Suprapubic skin (tissue), 4 donors: Measurements from ENCODE around the gene BACE1. TPM values are rescaled to one million over a fixed set of nuclear protein-coding genes. Genes with fewer than 3 reads are reported as not detected.

Source experiments
- DNase-seq, 2 donors: peaks; one replicate each; pipeline ENCODE4 v3.0.0-alpha.2; 2019; ENCODE audit warnings: low spot score in 2 of 2
- H3K27ac ChIP-seq: fragments of 200-600 bp; sonication (generic); one replicate; pipeline ENCODE4 v1.5.1; 2019
- H3K27me3 ChIP-seq: fragments of 200-600 bp; sonication (generic); one replicate; pipeline ENCODE4 v1.5.1; 2019
- H3K36me3 ChIP-seq: fragments of 200-600 bp; sonication (generic); one replicate; pipeline ENCODE4 v1.5.1; 2019
- H3K4me1 ChIP-seq: fragments of 200-600 bp; sonication (generic); one replicate; pipeline ENCODE4 v1.5.1; 2019
- H3K4me3 ChIP-seq: fragments of 200-600 bp; sonication (generic); one replicate; pipeline ENCODE4 v1.5.1; 2019; ENCODE audit warnings: mild to moderate bottlenecking
- H3K9me3 ChIP-seq: fragments of 200-600 bp; sonication (generic); one replicate; pipeline ENCODE4 v1.5.1; 2019
- CTCF ChIP-seq, 2 donors: fragments of 200-600 bp in 1 of 2; fragments of 450-650 bp in 1 of 2; sonication (generic) in 1 of 2; IDR thresholded peaks; one replicate each; pipeline ENCODE4 v1.5.1; 2016 to 2019; ENCODE audit warnings: antibody characterized with exemption in 2 of 2, mild to moderate bottlenecking in 1 of 2, moderate library complexity in 1 of 2
- EP300 ChIP-seq: sonication (generic); formaldehyde crosslinking; IDR thresholded peaks from one replicate; pipeline ENCODE4 v1.6.1; 2017; ENCODE audit warnings: antibody characterized with exemption
- POLR2A ChIP-seq, 2 donors: fragments of 450-650 bp; IDR thresholded peaks; one replicate each; pipeline ENCODE4 v1.6.1; 2017; ENCODE audit warnings: antibody characterized with exemption in 2 of 2, mild to moderate bottlenecking in 2 of 2, moderate library complexity in 2 of 2
- POLR2AphosphoS5 ChIP-seq, 3 donors: sonication (generic); formaldehyde crosslinking; IDR thresholded peaks; one replicate each; pipeline ENCODE4 v1.6.1; 2017; ENCODE audit warnings: antibody characterized with exemption in 3 of 3
- WGBS: methylation state at CpG from one replicate; pipeline ENCODE4 v1.1.5; 2018; 5-methylcytosine and 5-hydroxymethylcytosine counted together
- total RNA-seq, 4 donors: library from RNA; depleted of rRNA; stranded (reverse); fragments of >200 nt; gene quantifications; one replicate each; pipeline ENCODE4 v1.1.0, GENCODE V29; 2016

Gene BACE1
- total RNA-seq, 4 donors from 2014 or later = 13.8 to 35.6 (median 18.0) TPM

- H3K4me1 ChIP-seq = peaks cover 5% of the 10 kb centered on the region
- H3K4me3 ChIP-seq = no peak overlapping the region
- peaks cover under 1% of the 10 kb centered on the region for H3K36me3 ChIP-seq
- H3K27ac ChIP-seq = no peak overlapping the region
- 65% methylated on average over 5 of the region's 5 CpGs for WGBS
- no peak for DNase-seq
- H3K9me3 ChIP-seq = no peaks in the 10 kb centered on the region
- no peaks in the 10 kb centered on the region for H3K27me3 ChIP-seq
- TF ChIP-seq EP300 = no peak
- TF ChIP-seq POLR2AphosphoS5 (IDR thresholded peaks at IDR 0.05) = no peak
- TF ChIP-seq POLR2A (IDR thresholded peaks at IDR 0.05) = no peak
- TF ChIP-seq CTCF (IDR thresholded peaks at IDR 0.05) = no peak
These were observed 15.3 kb downstream of the BACE1 start for GRCh38 chr11:117300773-117301172.

- Histone ChIP-seq H3K36me3 (peaks cover 6% of the 10 kb centered on the region), H3K27me3 (no peaks in the 10 kb centered on the region), H3K4me1 (peaks cover 5% of the 10 kb centered on the region), H3K9me3 (no peaks in the 10 kb centered on the region), H3K27ac (no peak overlapping the region), H3K4me3 (no peak overlapping the region)
- no peak for TF ChIP-seq POLR2AphosphoS5 (IDR thresholded peaks at IDR 0.05)
- TF ChIP-seq POLR2A (IDR thresholded peaks at IDR 0.05) = no peak
- no peak for TF ChIP-seq EP300
- TF ChIP-seq CTCF (IDR thresholded peaks at IDR 0.05) = no peak
- 33% methylated on average over 17 of the region's 17 CpGs for WGBS
- DNase-seq = no peak
These were observed 15.8 kb downstream of the BACE1 start for GRCh38 chr11:117300283-117300663.

GRCh38 chr11:117299351-117300282 is 16.4 kb downstream of the BACE1 start:
- DNase-seq = no peak
- 73% methylated on average over 12 of the region's 12 CpGs for WGBS
- H3K9me3 ChIP-seq = no peaks in the 10 kb centered on the region
- H3K4me3 ChIP-seq = no peak overlapping the region
- TF ChIP-seq CTCF (IDR thresholded peaks at IDR 0.05) (no peak), POLR2A (IDR thresholded peaks at IDR 0.05) (no peak), EP300 (no peak), POLR2AphosphoS5 (IDR thresholded peaks at IDR 0.05) (no peak)
- peaks cover 5% of the 10 kb centered on the region for H3K4me1 ChIP-seq
- no peak overlapping the region for H3K27ac ChIP-seq
- H3K27me3 ChIP-seq = no peaks in the 10 kb centered on the region
- H3K36me3 ChIP-seq = peaks cover 11% of the 10 kb centered on the region

- H3K36me3 ChIP-seq = peaks cover 22% of the 10 kb centered on the region
- H3K27ac ChIP-seq = no peak overlapping the region
- WGBS = 95% methylated on average over 8 of the region's 8 CpGs
- TF ChIP-seq POLR2AphosphoS5 (IDR thresholded peaks at IDR 0.05) (no peak), EP300 (no peak), POLR2A (IDR thresholded peaks at IDR 0.05) (no peak), CTCF (IDR thresholded peaks at IDR 0.05) (no peak)
- peaks cover 5% of the 10 kb centered on the region for H3K4me1 ChIP-seq
- no peak for DNase-seq
- H3K4me3 ChIP-seq = no peak overlapping the region
- no peaks in the 10 kb centered on the region for H3K27me3 ChIP-seq
- H3K9me3 ChIP-seq = no peaks in the 10 kb centered on the region
These were observed 17.9 kb downstream of the BACE1 start for GRCh38 chr11:117298195-117298594.

GRCh38 chr11:117296881-117297280 is 19.2 kb downstream of the BACE1 start:
- 93% methylated on average over 5 of the region's 6 CpGs for WGBS
- TF ChIP-seq EP300 (no peak), CTCF (IDR thresholded peaks at IDR 0.05) (no peak)
- peaks cover 22% of the 10 kb centered on the region for H3K36me3 ChIP-seq
- no peaks in the 10 kb centered on the region for H3K27me3 ChIP-seq
- H3K9me3 ChIP-seq = no peaks in the 10 kb centered on the region
- H3K4me3 ChIP-seq = no peak overlapping the region
- no peak for DNase-seq
- H3K27ac ChIP-seq = no peak overlapping the region
- peaks cover 5% of the 10 kb centered on the region for H3K4me1 ChIP-seq
